Fibroblast of skin of abdomen (primary cell): ENCODE data around the gene TSPAN17.
A peak's percentile ranks its signal among the peaks of the same experiment; 100 is the strongest.

Source experiments
- DNase-seq: peaks from one replicate; pipeline ENCODE4 v3.0.0-alpha.2; 2013

Gene TSPAN17

GRCh38 chr5:176660860-176661641, 13.8 kb downstream of the TSPAN17 start:
- peak; percentile 62 for DNase-seq

GRCh38 chr5:176661676-176662075, 14.4 kb downstream of the TSPAN17 start:
- DNase-seq = no peak

- DNase-seq = no peak
Observed at GRCh38 chr5:176662371-176663333, 15.4 kb downstream of the TSPAN17 start.

GRCh38 chr5:176663566-176663965, 16.3 kb downstream of the TSPAN17 start:
- no peak for DNase-seq

- DNase-seq = no peak
Observed at GRCh38 chr5:176664479-176664878, 17.2 kb downstream of the TSPAN17 start.

- DNase-seq = no peak
Observed at GRCh38 chr5:176664886-176665285, 17.6 kb downstream of the TSPAN17 start.

GRCh38 chr5:176665517-176665916, 18.2 kb downstream of the TSPAN17 start:
- no peak for DNase-seq

- no peak for DNase-seq
Observed at GRCh38 chr5:176667637-176668036, 20.4 kb downstream of the TSPAN17 start.

GRCh38 chr5:176670449-176670848, 23.2 kb downstream of the TSPAN17 start:
- DNase-seq = no peak

- no peak for DNase-seq
Observed at GRCh38 chr5:176671399-176671798, 24.1 kb downstream of the TSPAN17 start.

GRCh38 chr5:176671890-176672747, 24.8 kb downstream of the TSPAN17 start:
- no peak for DNase-seq

GRCh38 chr5:176673651-176674583, 26.6 kb downstream of the TSPAN17 start:
- no peak for DNase-seq

- DNase-seq = no peak
Observed at GRCh38 chr5:176674799-176675198, 27.5 kb downstream of the TSPAN17 start.

- DNase-seq = peak; percentile 28
Observed at GRCh38 chr5:176675676-176676360, 28.5 kb downstream of the TSPAN17 start.

GRCh38 chr5:176676361-176676824, 29.1 kb downstream of the TSPAN17 start:
- peak; percentile 47 for DNase-seq

GRCh38 chr5:176677209-176677939, 30.1 kb downstream of the TSPAN17 start:
- DNase-seq = no peak

GRCh38 chr5:176678584-176678983, 31.3 kb downstream of the TSPAN17 start:
- no peak for DNase-seq

- DNase-seq = no peak
Observed at GRCh38 chr5:176679365-176680225, 32.3 kb downstream of the TSPAN17 start.

GRCh38 chr5:176680226-176680563, 32.9 kb downstream of the TSPAN17 start:
- DNase-seq = no peak
